Right lobe of liver (tissue), 4 donors: ENCODE measurements around the gene ZNF467.

Experiments
- POLR2A ChIP-seq: fragments of 450-650 bp; IDR thresholded peaks from one replicate; pipeline ENCODE4 v1.6.1; 2017; ENCODE audit warnings: antibody characterized with exemption, mild to moderate bottlenecking
- TF ChIP-seq, protein P1 (sequence below), 4 donors: fragments of 200-600 bp in 3 of 4; fragments of 450-650 bp in 1 of 4; IDR thresholded peaks; one replicate each; pipeline versions ENCODE4 v1.5.1 to v1.8.0; 2016 to 2022; ENCODE audit warnings: antibody characterized with exemption in 4 of 4, mild to moderate bottlenecking in 2 of 4
- donor health status: DM: no; HTN: no; CAD: no.
- donor health status: DM: no; HTN: no; CAD: no.
- donor health status: DM: no; HTN: yes; CAD: no.

DNA sequence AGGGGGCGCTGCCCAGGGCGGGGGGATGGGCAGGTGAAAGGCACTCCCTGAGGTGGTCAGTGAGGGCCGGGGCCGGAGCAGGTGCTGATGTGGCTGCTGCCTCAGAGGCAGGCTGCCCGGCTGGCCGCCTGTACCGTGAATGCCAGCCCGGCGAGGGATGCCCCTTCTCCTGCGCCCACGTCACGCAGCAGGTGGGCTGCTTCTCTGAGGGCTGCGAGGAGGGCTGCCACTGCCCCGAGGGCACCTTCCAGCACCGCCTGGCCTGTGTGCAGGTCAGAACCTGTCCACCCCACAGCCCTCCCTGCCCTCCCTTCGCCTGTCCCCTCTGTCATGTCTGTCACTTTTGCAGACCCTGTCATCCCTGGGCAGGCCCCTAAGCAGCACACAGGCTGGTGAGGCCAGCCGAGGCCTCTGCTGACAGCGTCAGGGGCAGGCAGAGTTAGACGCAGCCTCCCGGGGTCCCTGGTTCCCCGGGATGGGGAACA lies 42.9 kb upstream of the ZNF467 start:
- TF ChIP-seq, protein P1, sequence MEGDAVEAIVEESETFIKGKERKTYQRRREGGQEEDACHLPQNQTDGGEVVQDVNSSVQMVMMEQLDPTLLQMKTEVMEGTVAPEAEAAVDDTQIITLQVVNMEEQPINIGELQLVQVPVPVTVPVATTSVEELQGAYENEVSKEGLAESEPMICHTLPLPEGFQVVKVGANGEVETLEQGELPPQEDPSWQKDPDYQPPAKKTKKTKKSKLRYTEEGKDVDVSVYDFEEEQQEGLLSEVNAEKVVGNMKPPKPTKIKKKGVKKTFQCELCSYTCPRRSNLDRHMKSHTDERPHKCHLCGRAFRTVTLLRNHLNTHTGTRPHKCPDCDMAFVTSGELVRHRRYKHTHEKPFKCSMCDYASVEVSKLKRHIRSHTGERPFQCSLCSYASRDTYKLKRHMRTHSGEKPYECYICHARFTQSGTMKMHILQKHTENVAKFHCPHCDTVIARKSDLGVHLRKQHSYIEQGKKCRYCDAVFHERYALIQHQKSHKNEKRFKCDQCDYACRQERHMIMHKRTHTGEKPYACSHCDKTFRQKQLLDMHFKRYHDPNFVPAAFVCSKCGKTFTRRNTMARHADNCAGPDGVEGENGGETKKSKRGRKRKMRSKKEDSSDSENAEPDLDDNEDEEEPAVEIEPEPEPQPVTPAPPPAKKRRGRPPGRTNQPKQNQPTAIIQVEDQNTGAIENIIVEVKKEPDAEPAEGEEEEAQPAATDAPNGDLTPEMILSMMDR (IDR thresholded peaks at IDR 0.05), result no peak
- TF ChIP-seq POLR2A, result no peak
